A549 (cell line): ENCODE data around the gene MSRB3. TPM values are rescaled to one million over a fixed set of nuclear protein-coding genes. Genes with fewer than 3 reads are reported as not detected.
A peak's percentile ranks its signal among the peaks of the same experiment; 100 is the strongest.

Experiments
- ATAC-seq, 2 experiments: fragments of 200-7000 bp in 1 of 2; fragments of >200 bp in 1 of 2; cut with Nextera tagmentation in 1 of 2; cut with Tn5 transposase in 1 of 2; 3 replicates each; pipeline versions ENCODE4 v1.8.0 to v1.9.1; 2018 to 2020; ENCODE audit warnings: mild to moderate bottlenecking in 1 of 2, moderate library complexity in 1 of 2
- CTCF ChIA-PET: fragments of 300-600 bp; sonication (Branson Sonifier 250); formaldehyde crosslinking; extraction: SDS; loops from one replicate; lab custom pipeline; 2021; ENCODE audit warnings: antibody characterized with exemption, inconsistent platforms; lab: Yijun Ruan, JAX
- POLR2A ChIA-PET: fragments of 350-600 bp; formaldehyde crosslinking; extraction: SDS; loops from one replicate; lab custom pipeline; 2021; ENCODE audit warnings: antibody characterized with exemption, inconsistent platforms; lab: Yijun Ruan, JAX
- DNase-seq, 2 experiments: peaks; one replicate each; pipeline versions ENCODE4 v3.0.0 to v3.0.0-alpha.2; 2011 to 2016; ENCODE audit warnings: low read depth in 1 of 2, low spot score in 1 of 2
- FAIRE-seq: peaks from 2 replicates; lab custom pipeline; 2011; peaks lifted over from hg19 to GRCh38; lab: Jason Lieb, UNC
- H3K27ac ChIP-seq, 2 experiments: fragments of >200 bp; sonication (Bioruptor Twin); formaldehyde crosslinking; 3 replicates each; pipeline ENCODE4 v1.5.1; 2016 to 2017
- H3K4me1 ChIP-seq: fragments of >200 bp; sonication (Bioruptor Twin); formaldehyde crosslinking; 3 replicates; pipeline ENCODE4 v1.6.1; 2016
- H3K4me2 ChIP-seq: fragments of >200 bp; sonication (Bioruptor Twin); formaldehyde crosslinking; 3 replicates; pipeline ENCODE4 v1.6.1; 2016
- H3K4me3 ChIP-seq: fragments of >200 bp; sonication (Bioruptor Twin); formaldehyde crosslinking; 3 replicates; pipeline ENCODE4 v1.5.1; 2016
- H3K9me3 ChIP-seq: fragments of >200 bp; sonication (Bioruptor Twin); formaldehyde crosslinking; 3 replicates; pipeline ENCODE4 v1.6.1; 2016
- ATOH8 ChIP-seq: fragments of 250-450 bp; sonication (Bioruptor Pico); IDR thresholded peaks from 2 replicates; pipeline ENCODE4 v1.5.0; 2020; ENCODE audit warnings: low read depth, mild to moderate bottlenecking, moderate library complexity
- BHLHE40 ChIP-seq: IDR thresholded peaks from 2 replicates; pipeline ENCODE4 v1.6.1; 2012; ENCODE audit warnings: low read depth, low read length, inconsistent platforms
- CBX2 ChIP-seq: fragments of 200-600 bp; sonication (generic); IDR thresholded peaks from 2 replicates; pipeline ENCODE4 v1.6.1; 2016; ENCODE audit warnings: low read depth, mild to moderate bottlenecking, borderline replicate concordance
- CEBPB ChIP-seq, 2 experiments: fragments of >200 bp in 1 of 2; sonication (Bioruptor Twin) in 1 of 2; formaldehyde crosslinking in 1 of 2; IDR thresholded peaks; 2 replicates each; pipeline ENCODE4 v1.6.1; 2012 to 2016
- CHD4 ChIP-seq: fragments of 200-600 bp; sonication (generic); IDR thresholded peaks from 2 replicates; pipeline ENCODE4 v1.6.1; 2016; ENCODE audit warnings: antibody characterized with exemption, mild to moderate bottlenecking, borderline replicate concordance
- CTCF ChIP-seq: fragments of >200 bp; sonication (Bioruptor Twin); formaldehyde crosslinking; IDR thresholded peaks from 3 replicates; pipeline ENCODE4 v1.5.1; 2016
- EHMT2 ChIP-seq: fragments of 200-600 bp; sonication (generic); IDR thresholded peaks from 2 replicates; pipeline ENCODE4 v1.6.1; 2016; ENCODE audit warnings: antibody characterized with exemption, low read depth, mild to moderate bottlenecking, moderate library complexity
- ELK1 ChIP-seq: fragments of 150-350 bp; IDR thresholded peaks from 2 replicates; pipeline ENCODE4 v1.6.1; 2014; ENCODE audit warnings: low read depth, mild to moderate bottlenecking, low read length
- FOSB ChIP-seq: fragments of 250-450 bp; sonication (Bioruptor Pico); IDR thresholded peaks from 2 replicates; pipeline ENCODE4 v1.5.0; 2020; ENCODE audit warnings: mild to moderate bottlenecking, moderate library complexity
- GATA3 ChIP-seq: IDR thresholded peaks from 2 replicates; pipeline ENCODE4 v1.6.1; 2012; ENCODE audit warnings: borderline replicate concordance
- HES2 ChIP-seq: fragments of >200 bp; sonication (Bioruptor Twin); formaldehyde crosslinking; IDR thresholded peaks from 2 replicates; pipeline ENCODE4 v1.6.1; 2016
- HEYL ChIP-seq: fragments of 250-450 bp; sonication (Bioruptor Pico); IDR thresholded peaks from 2 replicates; pipeline ENCODE4 v1.8.0; 2021; ENCODE audit warnings: mild to moderate bottlenecking, moderate library complexity
- HMGXB4 ChIP-seq: fragments of 250-450 bp; sonication (Bioruptor Pico); IDR thresholded peaks from 2 replicates; pipeline ENCODE4 v1.5.0; 2021; ENCODE audit warnings: mild to moderate bottlenecking, moderate library complexity, borderline replicate concordance
- HOXB13 ChIP-seq: fragments of 250-450 bp; sonication (Bioruptor Pico); IDR thresholded peaks from 2 replicates; pipeline ENCODE4 v1.5.0; 2020; ENCODE audit warnings: low read depth, mild to moderate bottlenecking, moderate library complexity
- JUNB ChIP-seq: fragments of >200 bp; sonication (Bioruptor Twin); formaldehyde crosslinking; IDR thresholded peaks from 2 replicates; pipeline ENCODE4 v1.6.1; 2016
- MAX ChIP-seq: IDR thresholded peaks from 2 replicates; pipeline ENCODE4 v1.6.1; 2012
- NPAS2 ChIP-seq: fragments of 250-450 bp; sonication (Bioruptor Pico); IDR thresholded peaks from 2 replicates; pipeline ENCODE4 v1.8.0; 2022; ENCODE audit warnings: mild to moderate bottlenecking, moderate library complexity, borderline replicate concordance
- NR3C1 ChIP-seq: fragments of >200 bp; sonication (Bioruptor Twin); formaldehyde crosslinking; IDR thresholded peaks from 3 replicates; pipeline ENCODE4 v1.6.1; 2017
- POLR2AphosphoS2 ChIP-seq: conservative IDR thresholded peaks from 2 replicates; pipeline ENCODE4 v1.6.1; 2012; ENCODE audit warnings: low read length, improper control_type of control experiment, inconsistent platforms
- RAD21 ChIP-seq, 2 experiments: fragments of >200 bp in 1 of 2; sonication (Bioruptor Twin) in 1 of 2; formaldehyde crosslinking in 1 of 2; IDR thresholded peaks in 1 of 2; conservative IDR thresholded peaks in 1 of 2; 2 replicates in 1 of 2; 3 replicates in 1 of 2; pipeline ENCODE4 v1.6.1; 2012 to 2018; ENCODE audit warnings: inconsistent platforms in 1 of 2
- RCOR1 ChIP-seq: fragments of 150-350 bp; IDR thresholded peaks from 2 replicates; pipeline ENCODE4 v1.6.1; 2014; ENCODE audit warnings: antibody characterized with exemption, low read length, low read depth
- RFX5 ChIP-seq: fragments of 450-650 bp; IDR thresholded peaks from 2 replicates; pipeline ENCODE4 v1.7.1; 2014; ENCODE audit warnings: antibody characterized with exemption, mild to moderate bottlenecking, moderate library complexity
- SREBF2 ChIP-seq: fragments of 450-650 bp; IDR thresholded peaks from 2 replicates; pipeline ENCODE4 v1.6.1; 2014; ENCODE audit warnings: mild to moderate bottlenecking, moderate library complexity
- TP53 ChIP-seq: fragments of 250-450 bp; sonication (Bioruptor Pico); IDR thresholded peaks from 2 replicates; pipeline ENCODE4 v1.5.0; 2021; ENCODE audit warnings: mild to moderate bottlenecking, moderate library complexity
- ZFP36 ChIP-seq: fragments of 450-650 bp; IDR thresholded peaks from 2 replicates; pipeline ENCODE4 v1.6.1; 2014; ENCODE audit warnings: borderline replicate concordance; ENCODE audit not compliant: partially characterized antibody
- WGBS: methylation state at CpG from one replicate; pipeline ENCODE4 v1.1.6; 2017; ENCODE audit errors: missing lambda C conversion rate; 5-methylcytosine and 5-hydroxymethylcytosine counted together
- polyA plus RNA-seq, 4 experiments: library from polyadenylated mRNA; depleted of rRNA in 3 of 4; stranded (reverse); fragments of >200 nt; fragmentation: RNase III in 1 of 4; extraction: RNeasy Plus Mini Kit Qiagen cat#74134 plus additional on column Dnase treatment in 1 of 4; gene quantifications; 2 replicates in 3 of 4; 3 replicates in 1 of 4; pipeline ENCODE4 v1.2.3, GENCODE V29; 2011 to 2017
- TF ChIP-seq, protein P1 (sequence below): IDR thresholded peaks from 2 replicates; pipeline ENCODE4 v1.6.1; 2012

The MSRB3 gene
- polyA plus RNA-seq, 2 of the 4 experiments (the other 2 are of a cell fraction), result 25.2 to 46.1 TPM

DNA sequence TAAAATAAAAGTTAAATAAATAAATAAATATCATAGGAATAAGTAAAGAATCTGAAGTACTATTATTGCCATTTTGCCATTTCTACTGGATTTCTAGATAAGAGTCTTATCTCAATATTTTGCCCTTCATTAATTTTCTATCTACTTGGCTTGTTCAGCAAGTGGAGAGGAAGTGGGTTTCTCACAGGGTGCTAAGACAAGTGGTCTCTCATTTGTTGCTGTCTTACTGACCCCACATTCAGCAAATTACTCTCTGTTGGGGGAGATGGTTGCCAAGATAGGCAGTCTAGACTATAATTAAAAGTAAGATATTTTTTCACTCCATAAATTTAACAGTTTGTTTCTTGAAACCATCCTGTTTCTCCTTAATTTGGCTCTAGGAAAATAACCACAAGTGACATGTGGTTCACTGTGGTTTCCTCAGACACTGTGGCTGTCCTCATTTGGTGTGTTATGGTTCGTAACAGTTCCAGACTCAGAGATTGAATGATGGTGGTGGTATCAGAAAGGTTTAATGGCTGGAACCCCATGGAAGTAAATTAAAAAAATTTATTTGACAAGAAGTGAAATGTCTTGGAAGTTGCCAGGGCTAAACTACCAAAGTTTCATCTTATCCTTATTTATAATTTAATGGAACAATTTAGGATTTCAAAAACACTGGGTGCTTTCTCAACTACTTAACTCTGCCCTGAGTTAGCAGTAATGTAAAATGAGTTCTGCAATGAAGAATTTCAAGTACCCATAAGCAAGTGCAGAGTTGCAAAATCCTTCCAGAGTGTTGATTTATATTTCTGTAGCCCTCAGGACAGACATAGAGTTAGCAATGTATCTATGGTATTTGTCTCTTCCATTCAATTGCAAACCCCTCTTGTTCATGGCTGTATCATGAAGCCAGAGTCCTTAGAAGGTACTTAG lies 214.8 kb downstream of the MSRB3 start:
- Histone ChIP-seq H3K4me3 (no peak overlapping the region), H3K4me1 (peaks cover 10% of the 10 kb centered on the region; the same call in 1 of the 3 replicates), H3K27ac (no peak overlapping the region), H3K9me3 (no peaks in the 10 kb centered on the region), H3K4me2 (no peak overlapping the region)
- FAIRE-seq (no peak), DNase-seq (no peak), ATAC-seq (no peak)
- CTCF ChIA-PET, result no interaction called here
- POLR2A ChIA-PET, result no interaction called here
- no peak for TF ChIP-seq ELK1
- TF ChIP-seq MAX, result no peak
- no peak for TF ChIP-seq CBX2
- TF ChIP-seq SREBF2, result no peak
- TF ChIP-seq JUNB, result no peak
- no peak for TF ChIP-seq ATOH8
- TF ChIP-seq RFX5, result no peak
- no peak for TF ChIP-seq BHLHE40
- TF ChIP-seq EHMT2, result no peak
- TF ChIP-seq FOSB, result no peak
- WGBS, result 81% methylated on average over 1 of the region's 1 CpG

- CTCF ChIA-PET, result no interaction called here
- no peak overlapping the region for H3K4me2 ChIP-seq
- H3K4me1 ChIP-seq, result peaks cover 10% of the 10 kb centered on the region; the same call in 1 of the 3 replicates
- POLR2A ChIA-PET, result no interaction called here
- FAIRE-seq, result no peak
- no peak overlapping the region for H3K27ac ChIP-seq
- TF ChIP-seq BHLHE40 (no peak), RAD21 (conservative IDR thresholded peaks at IDR 0.05 in 1 of 2, IDR thresholded peaks at IDR 0.05 in 1 of 2) (no peak), POLR2AphosphoS2 (no peak), HOXB13 (CRISPR knock-in tag) (no peak), HEYL (no peak), CHD4 (no peak), HES2 (no peak)
- no peaks in the 10 kb centered on the region for H3K9me3 ChIP-seq
- WGBS, result 13% methylated on average over 1 of the region's 1 CpG
- no peak for ATAC-seq
- DNase-seq, result no peak
- no peak overlapping the region for H3K4me3 ChIP-seq
These were observed 215.4 kb downstream of the MSRB3 start for GRCh38 chr12:65493913-65494245.

GRCh38 chr12:65494537-65494936 lies 216.1 kb downstream of the MSRB3 start:
- 28% methylated on average over 2 of the region's 2 CpGs for WGBS
- TF ChIP-seq RCOR1 (no peak), CTCF (no peak), JUNB (no peak), MAX (no peak), TP53 (CRISPR knock-in tag) (no peak), NR3C1 (no peak), ZFP36 (no peak), CEBPB (IDR thresholded peaks at IDR 0.05) (no peak), HMGXB4 (CRISPR knock-in tag) (no peak), GATA3 (no peak), NPAS2 (CRISPR knock-in tag) (no peak)
- TF ChIP-seq, protein P1, sequence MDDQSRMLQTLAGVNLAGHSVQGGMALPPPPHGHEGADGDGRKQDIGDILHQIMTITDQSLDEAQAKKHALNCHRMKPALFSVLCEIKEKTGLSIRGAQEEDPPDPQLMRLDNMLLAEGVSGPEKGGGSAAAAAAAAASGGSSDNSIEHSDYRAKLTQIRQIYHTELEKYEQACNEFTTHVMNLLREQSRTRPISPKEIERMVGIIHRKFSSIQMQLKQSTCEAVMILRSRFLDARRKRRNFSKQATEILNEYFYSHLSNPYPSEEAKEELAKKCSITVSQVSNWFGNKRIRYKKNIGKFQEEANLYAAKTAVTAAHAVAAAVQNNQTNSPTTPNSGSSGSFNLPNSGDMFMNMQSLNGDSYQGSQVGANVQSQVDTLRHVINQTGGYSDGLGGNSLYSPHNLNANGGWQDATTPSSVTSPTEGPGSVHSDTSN, result no peak

More at GRCh38 chr12:65494537-65494936, 216.1 kb downstream of the MSRB3 start:
- Histone ChIP-seq H3K9me3 (no peaks in the 10 kb centered on the region), H3K4me2 (peak overlapping the region; percentile 23; the same call in 2 of the 3 replicates), H3K4me1 (peaks cover 10% of the 10 kb centered on the region; the same call in 1 of the 3 replicates), H3K27ac (no peak overlapping the region), H3K4me3 (no peak overlapping the region)
- ChIA-PET CTCF (no interaction called here), POLR2A (no interaction called here)
- FAIRE-seq (no peak), ATAC-seq (no peak; a peak in 1 of 6 replicates), DNase-seq (peak in 1 of 2 experiments; percentile 4)
